Measurements from ENCODE around the gene USP4. TPM values are rescaled to one million over a fixed set of nuclear protein-coding genes. Genes with fewer than 3 reads are reported as not detected.

USP4 gene
- total RNA-seq, 1 experiment from 2014 or later: 37.8 TPM

Small RNA genes within 50 kb of the gene (microRNA-seq; reads per million reads assigned to microRNA genes)
- gene MIR4271: not detected

Other genes with a start within 250 kb of the USP4 start
- 112 and 119 TPM in 2 replicates for gene QRICH1, start 246.0 kb downstream of the USP4 start, total RNA-seq (2022)
- gene QARS1, start 235.3 kb downstream of the USP4 start, total RNA-seq (2022): 361 and 386 TPM in 2 replicates
- 55.9 and 56.4 TPM in 2 replicates for gene USP19, start 219.2 kb downstream of the USP4 start, total RNA-seq (2022)
- gene LAMB2, start 207.0 kb downstream of the USP4 start, total RNA-seq (2022): 181 and 189 TPM in 2 replicates
- gene CCDC71, start 173.7 kb downstream of the USP4 start, total RNA-seq (2022): 15.2 and 15.9 TPM in 2 replicates
- gene KLHDC8B, start 168.5 kb downstream of the USP4 start, total RNA-seq (2022): 7.4 and 8.8 TPM in 2 replicates
- gene C3orf62, start 62.8 kb downstream of the USP4 start, total RNA-seq (2022): 5.5 and 6.5 TPM in 2 replicates
- gene GPX1, start 18.3 kb upstream of the USP4 start, total RNA-seq (2022): 197 and 201 TPM in 2 replicates
- gene RHOA, start 71.9 kb upstream of the USP4 start, total RNA-seq (2022): 338 and 348 TPM in 2 replicates
- 14.2 and 15.5 TPM in 2 replicates for gene TCTA, start 72.4 kb upstream of the USP4 start, total RNA-seq (2022)
- gene AMT, start 82.4 kb upstream of the USP4 start, total RNA-seq (2022): 1.6 and 2.5 TPM in 2 replicates
- gene NICN1, start 89.3 kb upstream of the USP4 start, total RNA-seq (2022): 6.1 and 7.8 TPM in 2 replicates
- 154 and 177 TPM in 2 replicates for gene DAG1, start 130.2 kb upstream of the USP4 start, total RNA-seq (2022)
- 0.77 and 0.93 TPM in 2 replicates for gene BSN, start 214.4 kb upstream of the USP4 start, total RNA-seq (2022)